ENCODE measurements around the gene SFI1. TPM values are rescaled to one million over a fixed set of nuclear protein-coding genes. Genes with fewer than 3 reads are reported as not detected.

Gene SFI1
- total and polyA plus RNA-seq, 7 donors = 6.5 to 40.9 (median 17.5) TPM

DNA sequence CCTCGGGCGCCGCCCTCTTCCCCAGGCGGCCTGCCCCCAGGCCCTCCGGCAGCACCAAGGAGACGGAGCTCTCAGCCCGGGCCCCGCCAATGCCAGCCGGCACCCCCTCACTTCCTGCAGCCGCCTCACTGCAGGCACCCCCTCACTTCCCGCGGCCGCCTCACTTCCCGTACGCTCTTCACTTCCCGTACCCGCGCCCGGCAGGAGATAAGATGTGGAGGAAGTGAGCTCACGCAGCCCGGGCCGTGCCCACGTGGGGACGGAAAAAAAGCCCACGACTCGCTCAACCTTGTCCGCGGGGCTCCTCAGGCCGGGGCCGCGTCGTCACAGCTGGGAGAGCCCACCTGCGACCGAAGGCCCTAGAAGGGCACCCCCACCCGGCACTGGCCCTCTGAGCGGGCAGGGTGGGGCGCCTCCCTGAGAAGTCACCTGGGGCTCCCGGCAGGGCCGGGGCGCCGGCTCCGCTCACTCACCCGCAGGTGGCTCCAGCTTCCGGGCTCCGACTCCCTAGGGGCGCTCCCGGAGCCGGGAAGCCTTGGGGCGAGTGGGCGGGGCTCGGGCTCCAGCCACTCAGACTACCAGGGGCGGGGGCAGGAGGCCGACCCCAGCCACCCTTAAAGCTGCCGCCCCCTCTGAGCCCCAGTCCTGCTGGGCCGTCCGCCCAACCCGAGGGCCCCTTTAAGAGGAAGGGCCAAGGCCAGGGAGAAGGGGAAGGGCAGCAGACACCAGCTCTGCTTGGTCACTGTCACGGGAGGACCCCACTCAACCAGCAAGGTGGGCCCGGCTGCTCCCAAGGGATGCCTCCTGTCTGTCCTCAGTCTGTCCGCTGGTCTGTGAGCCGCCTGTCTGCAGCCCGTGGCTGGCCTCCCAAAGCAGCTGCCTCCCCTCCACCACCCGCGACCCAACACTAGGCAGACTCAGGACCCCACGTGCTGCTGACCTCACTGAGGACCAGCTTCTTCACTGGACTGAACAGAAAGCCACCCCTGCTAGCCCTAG, 134.3 kb downstream of the SFI1 start:
- TF ChIP-seq EP300 (IDR thresholded peaks at IDR 0.05) (no peak), POLR2AphosphoS5 (IDR thresholded peaks at IDR 0.05) (peak in 3 of 4 donors; percentile 27 to 59 (median 42))
- H3K36me3 ChIP-seq = no peaks in the 10 kb centered on the region
- H3K4me1 ChIP-seq = peaks cover 0 to 68% (median 60%) of the 10 kb centered on the region in 4 donors
- WGBS, 2 donors = 3% methylated on average over 65 of the region's 65 CpGs
- no peaks in the 10 kb centered on the region for H3K27me3 ChIP-seq
- intact Hi-C loops (cut with DNase I) = loop anchor here (1.0 to 5.0 kb wide), 3 partner anchors 28 to 133 kb away; partner anchors contain the start of gene SFI1
- no peaks in the 10 kb centered on the region for H3K9me3 ChIP-seq
- peak; percentile 88 for DNase-seq
- peak overlapping the region; percentile 80 to 91 (median 86) for H3K27ac ChIP-seq
- H3K4me3 ChIP-seq = peak overlapping the region; percentile 67 to 86 (median 74)

DNA sequence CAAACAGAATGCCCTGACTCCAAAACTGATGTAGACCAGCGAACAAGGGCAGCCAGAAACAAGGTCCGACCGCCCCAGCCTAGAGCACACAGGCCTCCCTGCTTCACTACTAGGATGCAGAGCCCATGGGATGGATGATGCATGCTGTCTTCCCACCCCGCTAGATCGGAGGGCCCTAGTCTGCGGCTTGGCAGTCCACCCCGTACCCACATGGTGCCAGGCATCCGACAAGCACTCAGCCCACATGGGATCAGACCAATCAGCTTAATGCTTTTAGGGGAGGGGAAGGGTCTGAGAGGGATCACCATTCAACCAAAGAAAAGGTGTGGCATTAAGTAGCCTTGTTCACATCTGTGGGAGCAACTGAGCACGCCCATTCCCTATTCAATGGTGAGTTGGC, 135.1 kb downstream of the SFI1 start:
- peak overlapping the region; percentile 80 to 91 (median 86) for H3K27ac ChIP-seq
- H3K9me3 ChIP-seq = no peaks in the 10 kb centered on the region
- intact Hi-C loops (cut with DNase I) = loop anchor here (2.0 to 5.0 kb wide), 2 partner anchors 71 to 134 kb away; partner anchors contain the start of gene SFI1
- no peak for DNase-seq
- H3K4me1 ChIP-seq = peaks cover 0 to 60% (median 52%) of the 10 kb centered on the region in 4 donors
- H3K27me3 ChIP-seq = no peaks in the 10 kb centered on the region
- no peaks in the 10 kb centered on the region for H3K36me3 ChIP-seq
- no peak for TF ChIP-seq EP300 (IDR thresholded peaks at IDR 0.05)
- TF ChIP-seq, protein P1, sequence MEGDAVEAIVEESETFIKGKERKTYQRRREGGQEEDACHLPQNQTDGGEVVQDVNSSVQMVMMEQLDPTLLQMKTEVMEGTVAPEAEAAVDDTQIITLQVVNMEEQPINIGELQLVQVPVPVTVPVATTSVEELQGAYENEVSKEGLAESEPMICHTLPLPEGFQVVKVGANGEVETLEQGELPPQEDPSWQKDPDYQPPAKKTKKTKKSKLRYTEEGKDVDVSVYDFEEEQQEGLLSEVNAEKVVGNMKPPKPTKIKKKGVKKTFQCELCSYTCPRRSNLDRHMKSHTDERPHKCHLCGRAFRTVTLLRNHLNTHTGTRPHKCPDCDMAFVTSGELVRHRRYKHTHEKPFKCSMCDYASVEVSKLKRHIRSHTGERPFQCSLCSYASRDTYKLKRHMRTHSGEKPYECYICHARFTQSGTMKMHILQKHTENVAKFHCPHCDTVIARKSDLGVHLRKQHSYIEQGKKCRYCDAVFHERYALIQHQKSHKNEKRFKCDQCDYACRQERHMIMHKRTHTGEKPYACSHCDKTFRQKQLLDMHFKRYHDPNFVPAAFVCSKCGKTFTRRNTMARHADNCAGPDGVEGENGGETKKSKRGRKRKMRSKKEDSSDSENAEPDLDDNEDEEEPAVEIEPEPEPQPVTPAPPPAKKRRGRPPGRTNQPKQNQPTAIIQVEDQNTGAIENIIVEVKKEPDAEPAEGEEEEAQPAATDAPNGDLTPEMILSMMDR (IDR thresholded peaks at IDR 0.05) = no peak
- no peak for TF ChIP-seq POLR2AphosphoS5 (IDR thresholded peaks at IDR 0.05)
- no peak for TF ChIP-seq POLR2A (IDR thresholded peaks at IDR 0.05)
- peak overlapping the region in 3 of 4 donors; percentile 68 to 86 (median 81) for H3K4me3 ChIP-seq
- WGBS, 2 donors = 87 to 91% methylated on average over 9 of the region's 9 CpGs

DNA sequence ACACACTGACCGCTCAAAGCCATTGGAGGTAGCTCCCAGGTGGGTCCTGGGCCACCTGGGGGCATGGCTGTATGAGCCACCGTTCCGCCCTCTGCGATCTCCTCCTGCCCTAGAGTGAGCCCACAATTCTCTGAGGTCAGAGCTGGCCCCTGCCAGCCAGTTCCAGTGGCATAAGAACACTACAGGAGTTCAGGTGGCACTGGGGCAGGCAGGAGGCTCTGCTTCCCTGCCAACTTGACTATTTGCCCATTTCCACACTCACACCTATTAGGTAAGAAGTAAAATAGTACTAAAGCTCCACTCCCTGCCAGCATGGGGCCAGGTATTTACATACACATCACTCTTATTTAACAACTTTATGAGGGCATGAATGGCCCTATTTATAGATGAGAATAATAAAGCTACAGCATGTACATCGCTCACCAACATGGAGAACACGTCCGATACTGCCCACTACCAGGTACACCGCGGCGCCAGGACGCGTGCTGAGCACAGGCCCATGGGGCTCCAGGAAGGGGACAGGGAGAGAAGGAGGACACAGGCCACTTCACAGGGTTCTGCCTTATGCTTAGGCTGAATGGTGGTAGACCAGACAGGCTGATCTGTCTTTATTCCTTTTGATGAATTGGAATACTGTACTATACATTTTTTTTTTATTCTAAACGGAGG, 139.4 kb downstream of the SFI1 start:
- WGBS, 2 donors = 58 to 87% methylated on average over 13 of the region's 13 CpGs
- no peak overlapping the region for H3K27ac ChIP-seq

DNA sequence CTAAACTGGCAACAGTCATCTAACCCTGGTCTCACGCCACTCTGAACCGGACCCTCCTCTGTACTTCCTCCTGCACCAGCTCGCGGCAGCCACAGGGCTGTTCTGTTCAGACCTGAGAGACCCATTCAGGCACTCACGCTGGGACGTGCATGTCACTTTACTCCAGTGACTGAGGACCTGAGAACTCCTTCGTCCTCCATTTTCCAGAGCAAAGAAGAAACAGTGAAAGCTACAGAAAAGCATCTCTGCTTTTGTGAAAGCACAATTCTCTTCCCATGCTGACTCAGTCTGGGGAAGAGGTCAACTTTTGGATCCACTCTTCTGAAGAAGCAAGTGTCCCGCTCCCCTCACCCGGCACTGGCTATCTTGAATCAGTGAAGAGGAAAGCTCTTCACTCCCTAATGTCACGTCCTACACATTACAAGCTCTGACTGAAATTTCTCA, 141.1 kb downstream of the SFI1 start:
- DNase-seq = no peak
- peaks cover 0 to 11% (median 8%) of the 10 kb centered on the region in 4 donors for H3K4me1 ChIP-seq
- H3K9me3 ChIP-seq = no peaks in the 10 kb centered on the region
- WGBS, 2 donors = 66 to 80% methylated on average over 10 of the region's 10 CpGs
- H3K27me3 ChIP-seq = no peaks in the 10 kb centered on the region
- intact Hi-C loops (cut with DNase I) = no loop called here
- peaks cover 0 to 7% (median 0%) of the 10 kb centered on the region in 4 donors for H3K36me3 ChIP-seq
- peak overlapping the region in 2 of 4 donors; percentile 16 to 35 for H3K4me3 ChIP-seq
- no peak for TF ChIP-seq POLR2A (IDR thresholded peaks at IDR 0.05)
- TF ChIP-seq, protein P1 (IDR thresholded peaks at IDR 0.05) = peak in 1 of 4 experiments; percentile 14
- H3K27ac ChIP-seq = peak overlapping the region; percentile 49 to 56 (median 52)

More for the DNA sequence above, 139.4 kb downstream of the SFI1 start:
- peaks cover 0 to 19% (median 19%) of the 10 kb centered on the region in 4 donors for H3K4me1 ChIP-seq
- H3K4me3 ChIP-seq = no peak overlapping the region
- no peak for DNase-seq
- TF ChIP-seq EP300 (IDR thresholded peaks at IDR 0.05) = no peak
- no peak for TF ChIP-seq POLR2AphosphoS5 (IDR thresholded peaks at IDR 0.05)
- TF ChIP-seq POLR2A (IDR thresholded peaks at IDR 0.05) = no peak
- TF ChIP-seq, protein P1 (IDR thresholded peaks at IDR 0.05) = no peak
- H3K27me3 ChIP-seq = no peaks in the 10 kb centered on the region
- intact Hi-C loops (cut with DNase I) = no loop called here
- no peaks in the 10 kb centered on the region for H3K9me3 ChIP-seq
- no peaks in the 10 kb centered on the region for H3K36me3 ChIP-seq
